OCI-LY7 (cell line): ENCODE data around the gene PLEKHG1.

Experiments
- CTCF ChIP-seq: fragments of 200-600 bp; sonication (generic); conservative IDR thresholded peaks from 2 replicates; pipeline ENCODE4 v1.5.1; 2014; ENCODE audit warnings: mild to moderate bottlenecking, antibody characterized with exemption, low read length, moderate library complexity, mixed read lengths
- EZH2phosphoT487 ChIP-seq: fragments of 200-600 bp; sonication (generic); IDR thresholded peaks from 2 replicates; pipeline ENCODE4 v1.6.1; 2018; ENCODE audit warnings: low read depth, borderline replicate concordance, mild to moderate bottlenecking, mixed run types, antibody characterized with exemption, low read length, moderate library complexity, mixed read lengths

GRCh38 chr6:150588888-150589499, 10.7 kb upstream of the PLEKHG1 start:
- no peak for TF ChIP-seq CTCF
- no peak for TF ChIP-seq EZH2phosphoT487
